Sigmoid colon (tissue), 7 donors: ENCODE results near the gene ZFYVE28. TPM values are rescaled to one million over a fixed set of nuclear protein-coding genes. Genes with fewer than 3 reads are reported as not detected.

Experiments
- DNase-seq: peaks from one replicate; pipeline ENCODE4 v3.0.0-alpha.2; 2019
- H3K27ac ChIP-seq, 4 donors: fragments of 200-600 bp; sonication (generic); one replicate each; pipeline ENCODE4 v1.5.1; 2016 to 2019; ENCODE audit warnings: mild to moderate bottlenecking in 1 of 4
- H3K27me3 ChIP-seq, 3 donors: fragments of 200-600 bp; sonication (generic); one replicate each; pipeline ENCODE4 v1.5.1; 2019; ENCODE audit warnings: mild to moderate bottlenecking in 1 of 3
- H3K36me3 ChIP-seq, 4 donors: fragments of 200-600 bp; sonication (generic); one replicate each; pipeline ENCODE4 v1.5.1; 2016 to 2019
- H3K4me1 ChIP-seq, 4 donors: fragments of 200-600 bp; sonication (generic); one replicate each; pipeline ENCODE4 v1.5.1; 2017 to 2019
- H3K4me3 ChIP-seq, 4 donors: fragments of 200-600 bp; sonication (generic); one replicate each; pipeline ENCODE4 v1.5.1; 2017 to 2019; ENCODE audit warnings: mild to moderate bottlenecking in 2 of 4, moderate library complexity in 1 of 4
- H3K9me3 ChIP-seq, 4 donors: fragments of 200-600 bp in 3 of 4; sonication (generic) in 3 of 4; one replicate each; pipeline versions ENCODE4 v1.5.1 to v1.6.1; 2013 to 2019
- EP300 ChIP-seq, 4 donors: sonication (generic); formaldehyde crosslinking; IDR thresholded peaks; one replicate each; pipeline ENCODE4 v1.6.1; 2017; ENCODE audit warnings: antibody characterized with exemption in 4 of 4
- POLR2A ChIP-seq, 2 donors: fragments of 450-650 bp; IDR thresholded peaks; one replicate each; pipeline ENCODE4 v1.6.1; 2016; ENCODE audit warnings: antibody characterized with exemption in 2 of 2, mild to moderate bottlenecking in 2 of 2, moderate library complexity in 2 of 2
- POLR2AphosphoS5 ChIP-seq, 4 donors: sonication (generic); formaldehyde crosslinking; IDR thresholded peaks; one replicate each; pipeline ENCODE4 v1.6.1; 2017; ENCODE audit warnings: antibody characterized with exemption in 4 of 4
- WGBS, 2 donors: extraction: QIAGEN DNeasy Blood & Tissue Kit; methylation state at CpG; one replicate each; pipeline ENCODE4 v1.1.7; 2013; 5-methylcytosine and 5-hydroxymethylcytosine counted together
- intact Hi-C: fragments of 100-400 bp; cut with DNase I; formaldehyde crosslinking; loops from one replicate; pipeline ENCODE4 v1.15.1; 2023
- polyA plus RNA-seq, 3 donors: library from polyadenylated mRNA; stranded (reverse); fragments of 200-250 nt; gene quantifications; one replicate each; pipeline ENCODE4 v1.2.3, GENCODE V29; 2013
- total RNA-seq, 4 donors: library from RNA; depleted of rRNA; stranded (reverse); fragments of >200 nt; gene quantifications; one replicate each; pipeline ENCODE4 v1.1.0, GENCODE V29; 2016
- TF ChIP-seq, protein P1 (sequence below), 4 experiments: fragments of 450-650 bp in 3 of 4; fragments of 200-600 bp in 1 of 4; IDR thresholded peaks; one replicate each; pipeline ENCODE4 v1.5.1; 2016 to 2019; ENCODE audit warnings: antibody characterized with exemption in 4 of 4, mild to moderate bottlenecking in 3 of 4, moderate library complexity in 2 of 4
- donor health status: healthy with polysubstance abuse.
- donor health status: Bipolar disorder and iron deficiency.
- donor health status: healthy.

The ZFYVE28 gene
- total and polyA plus RNA-seq, 7 donors = 3.1 to 24.1 (median 13.0) TPM

DNA sequence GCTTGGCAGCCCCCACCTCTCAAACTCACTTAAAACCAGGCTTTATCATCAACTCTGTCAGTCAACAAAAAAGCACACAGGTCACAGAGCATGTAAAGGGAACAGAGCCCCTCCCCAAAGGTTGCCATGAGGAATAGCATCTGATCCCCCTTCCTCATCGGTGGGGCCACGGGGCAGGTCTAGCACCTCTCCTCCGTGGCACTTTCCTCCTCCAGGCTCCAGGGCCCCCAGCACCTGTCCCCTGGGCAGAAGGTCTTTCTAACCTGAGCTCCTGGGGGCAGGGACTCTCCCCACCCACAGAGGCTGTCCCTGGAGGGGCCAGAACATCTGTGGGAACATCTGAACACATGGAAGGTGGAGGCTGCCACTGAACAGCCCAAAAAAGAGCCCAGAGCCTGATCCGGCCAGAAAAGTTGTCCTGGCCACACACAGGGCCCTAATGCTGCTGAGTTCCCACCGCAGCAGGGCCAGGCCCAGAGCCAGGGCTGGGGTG, 65.7 kb downstream of the ZFYVE28 start:
- intact Hi-C loops = no loop called here
- WGBS, 2 donors = 85 to 91% methylated on average over 5 of the region's 5 CpGs
- Histone ChIP-seq H3K27me3 (no peaks in the 10 kb centered on the region), H3K9me3 (no peaks in the 10 kb centered on the region), H3K36me3 (no peaks in the 10 kb centered on the region), H3K27ac (no peak overlapping the region), H3K4me1 (no peaks in the 10 kb centered on the region), H3K4me3 (no peak overlapping the region)
- peak; percentile 54 for DNase-seq
- TF ChIP-seq POLR2A (IDR thresholded peaks at IDR 0.05) (no peak), EP300 (IDR thresholded peaks at IDR 0.05) (no peak), POLR2AphosphoS5 (IDR thresholded peaks at IDR 0.05) (no peak)
- TF ChIP-seq, protein P1, sequence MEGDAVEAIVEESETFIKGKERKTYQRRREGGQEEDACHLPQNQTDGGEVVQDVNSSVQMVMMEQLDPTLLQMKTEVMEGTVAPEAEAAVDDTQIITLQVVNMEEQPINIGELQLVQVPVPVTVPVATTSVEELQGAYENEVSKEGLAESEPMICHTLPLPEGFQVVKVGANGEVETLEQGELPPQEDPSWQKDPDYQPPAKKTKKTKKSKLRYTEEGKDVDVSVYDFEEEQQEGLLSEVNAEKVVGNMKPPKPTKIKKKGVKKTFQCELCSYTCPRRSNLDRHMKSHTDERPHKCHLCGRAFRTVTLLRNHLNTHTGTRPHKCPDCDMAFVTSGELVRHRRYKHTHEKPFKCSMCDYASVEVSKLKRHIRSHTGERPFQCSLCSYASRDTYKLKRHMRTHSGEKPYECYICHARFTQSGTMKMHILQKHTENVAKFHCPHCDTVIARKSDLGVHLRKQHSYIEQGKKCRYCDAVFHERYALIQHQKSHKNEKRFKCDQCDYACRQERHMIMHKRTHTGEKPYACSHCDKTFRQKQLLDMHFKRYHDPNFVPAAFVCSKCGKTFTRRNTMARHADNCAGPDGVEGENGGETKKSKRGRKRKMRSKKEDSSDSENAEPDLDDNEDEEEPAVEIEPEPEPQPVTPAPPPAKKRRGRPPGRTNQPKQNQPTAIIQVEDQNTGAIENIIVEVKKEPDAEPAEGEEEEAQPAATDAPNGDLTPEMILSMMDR (IDR thresholded peaks at IDR 0.05) = no peak

DNA sequence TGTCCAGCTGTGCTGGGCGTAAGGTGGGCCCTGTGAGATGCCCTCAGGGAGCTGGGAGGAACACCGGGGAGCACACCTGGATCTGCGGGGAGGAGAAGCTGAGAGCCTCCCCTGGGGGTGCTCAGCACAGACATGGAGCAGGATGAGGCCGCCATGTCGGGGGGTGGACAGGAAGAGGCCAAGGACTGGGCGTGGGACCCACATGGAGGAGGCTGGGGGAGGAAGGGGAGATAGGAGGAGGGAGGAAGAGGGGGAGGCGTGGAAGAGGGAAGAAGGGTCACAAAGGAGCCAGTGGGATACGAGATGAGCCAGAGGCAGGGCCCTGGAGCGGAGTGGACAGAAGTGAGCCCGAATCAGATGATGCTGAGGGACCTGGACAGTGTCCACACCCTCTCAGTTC, 66.3 kb downstream of the ZFYVE28 start:
- no peaks in the 10 kb centered on the region for H3K36me3 ChIP-seq
- no peaks in the 10 kb centered on the region for H3K4me1 ChIP-seq
- DNase-seq = peak; percentile 15
- no peaks in the 10 kb centered on the region for H3K27me3 ChIP-seq
- no peaks in the 10 kb centered on the region for H3K9me3 ChIP-seq
- no peak for TF ChIP-seq EP300 (IDR thresholded peaks at IDR 0.05)
- no peak for TF ChIP-seq POLR2A (IDR thresholded peaks at IDR 0.05)
- TF ChIP-seq POLR2AphosphoS5 (IDR thresholded peaks at IDR 0.05) = no peak
- TF ChIP-seq, protein P1 (IDR thresholded peaks at IDR 0.05) = no peak
- no peak overlapping the region for H3K4me3 ChIP-seq
- intact Hi-C loops = no loop called here
- H3K27ac ChIP-seq = no peak overlapping the region
- WGBS, 2 donors = 90 to 96% methylated on average over 10 of the region's 10 CpGs

DNA sequence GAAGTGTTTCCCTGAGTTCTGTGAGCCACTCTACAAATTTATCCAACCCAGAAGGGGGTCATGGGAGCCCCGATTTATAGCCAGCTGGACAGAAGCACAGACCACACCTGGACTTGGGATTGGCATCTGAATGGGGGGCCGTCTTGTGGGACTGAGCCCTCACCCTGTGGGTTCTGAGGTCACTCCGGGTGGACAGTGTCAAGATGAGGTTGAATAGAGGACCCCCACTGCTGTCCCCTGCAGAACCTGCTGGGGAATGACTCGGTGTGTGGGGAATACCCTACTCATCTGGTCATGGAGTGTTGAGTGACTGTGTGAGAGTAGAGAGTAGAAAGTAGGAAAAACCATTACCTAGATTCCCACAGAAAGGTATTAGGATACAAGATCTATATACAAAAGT, 67.5 kb downstream of the ZFYVE28 start:
- H3K9me3 ChIP-seq = no peaks in the 10 kb centered on the region
- intact Hi-C loops = no loop called here
- TF ChIP-seq EP300 (IDR thresholded peaks at IDR 0.05) (no peak), POLR2AphosphoS5 (IDR thresholded peaks at IDR 0.05) (no peak), POLR2A (IDR thresholded peaks at IDR 0.05) (no peak)
- TF ChIP-seq, protein P1 (IDR thresholded peaks at IDR 0.05) = no peak
- H3K4me1 ChIP-seq = no peaks in the 10 kb centered on the region
- 86 to 87% methylated on average over 4 of the region's 4 CpGs for WGBS, 2 donors
- H3K4me3 ChIP-seq = no peak overlapping the region
- H3K36me3 ChIP-seq = no peaks in the 10 kb centered on the region
- H3K27ac ChIP-seq = no peak overlapping the region
- peak; percentile 30 for DNase-seq
- no peaks in the 10 kb centered on the region for H3K27me3 ChIP-seq

DNA sequence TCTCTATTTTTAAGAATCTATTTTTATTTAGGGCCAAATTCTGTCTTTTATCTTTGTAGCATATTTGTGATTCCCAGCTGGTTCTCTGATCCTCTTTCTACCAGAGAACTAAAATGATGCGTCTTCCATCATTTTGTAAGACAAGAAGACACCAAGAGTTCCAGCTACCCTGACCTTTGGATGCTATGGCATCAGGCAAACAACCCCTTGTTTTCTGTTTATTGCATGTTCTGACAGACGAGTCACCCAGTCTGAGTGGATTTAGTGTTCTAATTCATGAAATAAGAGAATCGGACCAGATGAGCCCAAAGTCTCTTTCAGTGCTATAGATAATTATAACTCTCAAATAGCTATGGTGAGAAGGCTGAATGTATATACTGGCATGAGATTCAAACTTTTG, 69.7 kb downstream of the ZFYVE28 start:
- Histone ChIP-seq H3K36me3 (no peaks in the 10 kb centered on the region), H3K9me3 (no peaks in the 10 kb centered on the region), H3K27me3 (no peaks in the 10 kb centered on the region), H3K27ac (no peak overlapping the region), H3K4me1 (no peaks in the 10 kb centered on the region), H3K4me3 (no peak overlapping the region)
- 67 to 78% methylated on average over 3 of the region's 3 CpGs for WGBS, 2 donors
- TF ChIP-seq POLR2AphosphoS5 (IDR thresholded peaks at IDR 0.05) = no peak
- TF ChIP-seq POLR2A (IDR thresholded peaks at IDR 0.05) = no peak
- TF ChIP-seq, protein P1 (IDR thresholded peaks at IDR 0.05) = no peak
- no peak for TF ChIP-seq EP300 (IDR thresholded peaks at IDR 0.05)
- no peak for DNase-seq
- intact Hi-C loops = no loop called here

DNA sequence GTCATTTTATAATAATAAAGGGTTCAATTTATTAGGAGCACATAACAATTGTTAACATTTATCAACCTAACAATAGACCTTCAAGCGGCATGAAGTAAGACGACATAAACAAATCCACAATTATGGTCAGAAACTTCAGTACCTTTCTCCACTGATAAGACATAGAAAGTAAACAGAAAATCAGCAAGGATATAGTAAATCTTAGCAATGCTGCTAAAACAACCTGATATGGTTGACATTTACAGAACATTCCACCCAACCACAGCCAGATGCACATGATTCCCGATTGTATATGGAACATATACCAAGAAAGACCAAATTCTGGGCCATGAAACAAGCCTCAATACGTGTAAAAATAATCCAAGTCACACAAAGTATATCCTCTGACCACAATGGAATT, 71.3 kb downstream of the ZFYVE28 start:
- H3K4me3 ChIP-seq = no peak overlapping the region
- intact Hi-C loops = no loop called here
- TF ChIP-seq, protein P1 (IDR thresholded peaks at IDR 0.05) = no peak
- TF ChIP-seq EP300 (IDR thresholded peaks at IDR 0.05) = no peak
- TF ChIP-seq POLR2A (IDR thresholded peaks at IDR 0.05) = no peak
- no peak for TF ChIP-seq POLR2AphosphoS5 (IDR thresholded peaks at IDR 0.05)
- no peaks in the 10 kb centered on the region for H3K4me1 ChIP-seq
- no peak for DNase-seq
- WGBS, 2 donors = 48 to 68% methylated on average over 4 of the region's 4 CpGs
- H3K36me3 ChIP-seq = no peaks in the 10 kb centered on the region
- H3K27me3 ChIP-seq = no peaks in the 10 kb centered on the region
- H3K9me3 ChIP-seq = no peaks in the 10 kb centered on the region
- H3K27ac ChIP-seq = no peak overlapping the region
